NOMO-1 (cell line): ENCODE measurements around the gene HPSE2.
"Not testable (repeated sequence)": the region's sequence is repeated elsewhere in the genome, so short reads cannot be mapped to it uniquely, and the experiment has no call there.

Source experiments
- DNase-seq, 2 experiments: peaks; one replicate each; lab custom pipeline; 2025; ENCODE audit not compliant: unreplicated experiment in 2 of 2; lab: John Stamatoyannopoulos, UW

The HPSE2 gene

GRCh38 chr10:98924526-98924925, 311.1 kb downstream of the HPSE2 start:
- no peak for DNase-seq

- DNase-seq: no peak
Measured at GRCh38 chr10:98921316-98921715, 314.3 kb downstream of the HPSE2 start.

DNA sequence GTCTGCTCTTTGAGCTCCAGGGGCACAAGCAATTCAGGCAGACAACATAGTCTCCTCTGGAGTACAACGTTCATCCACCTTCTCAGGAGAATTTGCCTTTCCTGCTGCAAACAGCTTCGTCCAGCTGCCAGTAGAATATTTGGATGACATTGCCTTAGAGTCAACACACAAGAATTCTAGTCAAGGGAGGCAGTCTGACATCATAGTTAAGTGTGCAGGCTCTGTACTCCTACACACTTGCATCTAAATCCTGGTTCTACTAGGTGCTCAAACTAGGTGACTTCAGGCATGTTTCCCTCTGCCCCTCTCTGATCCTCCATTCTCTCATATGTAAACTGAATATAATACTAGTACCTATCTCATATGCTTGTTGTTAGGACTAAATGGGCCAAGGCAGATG, 314.8 kb downstream of the HPSE2 start:
- DNase-seq: no peak

DNA sequence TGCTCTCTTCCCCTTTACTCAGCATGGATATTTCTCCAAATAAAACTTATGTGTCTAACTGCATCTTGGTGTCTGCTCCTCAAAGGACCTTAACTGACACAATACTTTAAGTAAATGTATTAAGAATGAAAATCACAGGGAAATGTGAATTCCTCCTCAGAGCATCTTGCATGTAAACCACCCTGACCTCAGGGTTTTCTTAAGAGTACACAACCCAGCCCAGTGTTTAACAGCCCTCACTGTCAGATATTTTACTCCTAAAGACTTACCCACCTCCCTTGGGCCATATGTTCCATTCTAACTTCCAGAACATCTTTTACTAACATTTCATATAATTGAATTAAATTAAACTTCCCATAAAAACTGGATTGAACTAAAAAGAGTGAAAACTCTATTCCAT, 315.3 kb downstream of the HPSE2 start:
- no peak for DNase-seq

DNA sequence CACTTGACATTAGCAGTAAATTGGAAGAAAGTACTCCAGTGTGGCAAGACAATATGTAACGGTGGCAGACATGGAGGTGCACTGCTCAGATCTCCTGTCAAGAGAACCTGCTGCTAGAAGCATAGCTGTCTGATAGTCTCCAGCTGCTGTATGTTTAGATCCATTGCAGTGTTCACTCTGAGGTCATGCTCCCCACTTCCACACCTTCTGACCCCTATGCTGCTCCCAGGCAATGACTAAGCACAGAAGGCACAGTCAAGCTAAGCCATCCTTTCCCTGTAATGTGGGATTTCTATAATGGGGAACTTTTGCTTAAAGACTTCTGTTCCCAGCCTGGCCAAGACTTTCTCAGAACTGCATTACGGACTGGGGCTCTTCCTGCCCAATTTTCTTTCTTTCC, 315.8 kb downstream of the HPSE2 start:
- no peak for DNase-seq

GRCh38 chr10:98917828-98918227, 317.8 kb downstream of the HPSE2 start:
- DNase-seq: no peak

DNA sequence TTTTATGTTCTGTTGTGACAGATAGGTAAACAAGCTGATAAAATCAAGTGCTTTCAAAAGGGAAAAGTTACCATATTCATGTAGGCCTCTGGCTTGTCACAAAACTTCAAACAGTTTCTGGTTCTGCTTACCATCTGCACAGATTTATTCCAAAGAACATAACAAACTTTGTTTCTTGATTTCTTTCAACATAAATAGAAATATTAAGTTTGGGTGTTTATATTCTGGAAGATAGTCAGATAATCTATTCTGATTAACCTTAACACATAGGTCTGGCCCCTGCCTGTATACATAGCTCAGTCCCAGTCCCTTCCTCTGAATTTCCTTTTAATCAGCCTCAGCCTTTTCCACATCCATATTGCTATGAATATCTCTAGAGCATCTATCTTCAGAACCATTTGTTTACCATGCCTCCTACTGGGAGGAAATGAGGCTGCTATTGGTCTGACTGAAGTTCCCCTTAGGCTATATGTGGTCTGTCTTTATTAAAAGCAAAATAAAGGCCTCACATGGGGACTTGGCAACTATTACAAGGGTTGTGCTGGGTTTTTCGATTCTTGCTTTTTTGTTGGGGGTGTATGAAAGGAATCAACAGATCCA, 319.0 kb downstream of the HPSE2 start:
- no peak for DNase-seq

DNA sequence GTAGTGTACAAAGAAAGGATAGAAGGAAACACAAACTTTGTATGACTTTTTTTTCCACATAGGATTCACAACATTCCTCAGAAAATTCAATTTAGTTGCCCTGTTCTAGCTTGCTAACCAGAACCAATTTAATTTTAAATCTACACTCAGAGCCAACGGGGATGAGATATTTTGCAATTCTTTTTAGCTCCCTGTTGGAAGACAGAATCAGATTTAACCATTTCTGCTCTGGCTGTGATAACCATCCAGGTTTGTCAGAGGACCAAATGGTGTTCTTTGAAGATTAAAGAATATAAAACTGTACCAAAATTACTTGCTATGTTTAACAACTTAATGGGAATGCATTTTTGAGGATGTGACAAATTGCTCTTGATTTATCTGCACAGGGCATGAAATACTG, 319.7 kb downstream of the HPSE2 start:
- no peak for DNase-seq

GRCh38 chr10:98910546-98910945, 325.1 kb downstream of the HPSE2 start:
- DNase-seq: no peak

DNA sequence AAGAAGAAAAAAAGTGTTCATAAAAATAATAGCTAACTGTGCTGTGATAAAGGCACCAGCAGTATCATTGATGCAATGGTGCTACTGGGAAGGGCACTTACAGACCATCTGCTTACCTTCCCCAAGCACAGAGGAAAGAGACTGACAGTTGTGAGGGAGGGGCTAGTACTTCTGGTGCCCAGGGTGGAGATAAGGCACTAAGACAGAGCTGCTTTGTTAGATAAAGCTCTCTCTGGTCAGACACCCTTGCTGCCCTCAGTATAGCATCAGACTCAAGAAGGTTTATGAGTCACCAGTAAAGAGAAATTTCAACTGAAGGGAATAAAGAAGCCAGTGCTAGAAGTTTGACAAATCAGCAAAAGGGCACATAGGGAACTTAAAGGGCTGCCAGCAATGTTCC, 325.6 kb downstream of the HPSE2 start:
- no peak for DNase-seq

GRCh38 chr10:98908868-98909267, 326.8 kb downstream of the HPSE2 start:
- DNase-seq: no peak

DNA sequence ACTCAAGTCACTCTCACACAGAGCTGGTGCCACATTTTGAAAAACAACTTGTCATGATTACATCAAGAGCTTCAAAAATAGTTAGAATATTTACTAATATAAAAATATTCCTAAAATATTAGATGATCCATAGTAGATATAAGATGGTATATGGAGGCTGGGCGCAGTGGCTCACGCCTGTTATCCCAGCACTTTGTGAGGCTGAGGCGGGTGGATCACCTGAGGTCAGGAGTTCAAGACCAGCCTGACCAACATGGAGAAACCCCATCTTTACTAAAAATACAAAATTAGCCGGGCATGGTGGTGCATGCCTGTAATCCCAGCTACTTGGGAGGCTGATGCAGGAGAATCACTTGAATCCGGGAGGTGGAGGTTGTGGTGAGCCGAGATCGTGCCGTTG, 327.4 kb downstream of the HPSE2 start:
- not testable (repeated sequence) for DNase-seq

DNA sequence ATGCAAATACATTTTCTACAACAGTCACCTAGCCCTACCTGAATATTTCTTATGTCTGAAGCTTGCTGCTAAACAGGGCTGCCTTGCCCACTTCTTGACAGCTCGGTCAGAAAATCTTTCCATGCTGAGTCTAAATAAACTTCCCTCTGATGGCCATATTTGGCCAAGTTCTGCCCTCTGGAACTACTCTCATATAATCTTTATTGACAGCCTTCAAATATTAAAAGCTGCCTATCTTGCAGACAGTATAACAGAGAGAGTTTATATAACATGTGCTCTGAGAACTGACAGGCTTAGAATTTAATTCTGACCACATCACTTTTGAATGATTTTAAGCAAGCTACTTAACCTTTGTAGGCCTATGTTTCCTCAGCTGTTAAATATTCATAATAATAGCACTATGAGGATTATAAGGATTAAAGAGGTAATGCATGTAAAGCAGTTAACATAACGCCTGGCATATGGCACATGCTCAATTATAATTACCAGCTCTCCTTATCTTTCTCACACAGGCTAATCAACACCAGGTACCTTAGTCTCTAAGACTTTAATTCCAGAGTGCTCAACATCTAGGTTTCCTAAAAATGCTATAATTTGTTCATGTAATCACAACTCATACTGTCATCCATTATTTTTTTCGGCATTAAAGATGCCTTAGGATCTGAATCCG, 334.1 kb downstream of the HPSE2 start:
- no peak for DNase-seq

GRCh38 chr10:98899018-98899417, 336.6 kb downstream of the HPSE2 start:
- no peak for DNase-seq

GRCh38 chr10:98892523-98892922, 343.1 kb downstream of the HPSE2 start:
- peak in 1 of 2 experiments; percentile 53 for DNase-seq

DNA sequence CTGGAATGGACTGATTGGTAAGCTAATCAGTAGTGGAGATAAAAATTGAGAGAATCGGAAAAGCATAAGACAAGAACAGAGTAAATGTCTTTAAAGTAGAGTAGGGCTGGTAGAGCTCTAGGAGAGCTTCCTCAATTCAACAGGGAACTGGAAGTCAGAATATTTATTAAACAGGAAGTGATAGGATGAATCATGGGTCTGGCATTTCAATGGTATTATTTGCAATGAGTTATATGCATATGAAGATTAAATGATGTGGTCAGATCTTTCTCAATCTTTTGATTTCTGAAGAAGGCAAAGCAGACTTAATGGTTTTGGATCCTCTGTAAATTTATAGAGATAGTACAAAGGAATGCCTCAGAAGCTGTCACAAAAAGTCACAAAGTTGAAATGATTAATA, 349.0 kb downstream of the HPSE2 start:
- DNase-seq: peak; percentile 28 to 92

GRCh38 chr10:98885378-98885777, 350.3 kb downstream of the HPSE2 start:
- DNase-seq: no peak

GRCh38 chr10:98881789-98882188, 353.9 kb downstream of the HPSE2 start:
- DNase-seq: no peak

- no peak for DNase-seq
Measured at GRCh38 chr10:98880971-98881370, 354.7 kb downstream of the HPSE2 start.

- no peak for DNase-seq
Measured at GRCh38 chr10:98878921-98879320, 356.7 kb downstream of the HPSE2 start.

- no peak for DNase-seq
Measured at GRCh38 chr10:98878418-98878817, 357.2 kb downstream of the HPSE2 start.

GRCh38 chr10:98861962-98862361, 373.7 kb downstream of the HPSE2 start:
- DNase-seq: no peak

- no peak for DNase-seq
Measured at GRCh38 chr10:98858525-98858924, 377.1 kb downstream of the HPSE2 start.
